ENCODE data around the gene TANGO6.
"Not testable (repeated sequence)": the region's sequence is repeated elsewhere in the genome, so short reads cannot be mapped to it uniquely, and the experiment has no call there.

TANGO6 gene

DNA sequence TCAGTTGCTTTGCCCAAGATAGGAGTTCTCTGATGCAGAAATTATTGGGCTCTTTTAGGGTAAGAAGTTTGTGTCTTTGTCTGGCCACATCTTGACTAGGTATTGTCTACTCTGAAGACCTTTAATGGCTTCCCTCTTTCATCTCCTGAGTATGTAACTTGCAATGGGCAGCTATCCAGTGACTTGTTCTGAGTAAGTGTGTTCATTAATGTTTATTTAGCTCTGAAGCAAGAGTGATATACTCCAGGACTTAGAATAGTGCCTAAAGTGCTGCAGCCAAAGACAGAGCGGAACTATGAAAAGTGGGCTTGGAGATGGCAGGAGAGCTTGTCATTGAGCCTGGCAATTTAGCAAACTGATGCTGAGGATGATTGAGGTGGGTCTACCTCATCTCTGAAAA is 8.8 kb upstream of the TANGO6 start:
- Histone ChIP-seq H3K9me3 (ENCODE audit: control insufficient read depth in 1 of 2, low read length in 2 of 2) (no peaks in the 10 kb centered on the region), H3K36me3 (ENCODE audit: control insufficient read depth in 1 of 2, insufficient read depth in 2 of 2, low read length in 2 of 2) (no peaks in the 10 kb centered on the region), H3K27me3 (ENCODE audit: low read depth, low read length) (no peaks in the 10 kb centered on the region), H3K4me1 (ENCODE audit: control insufficient read depth in 1 of 2, insufficient read depth in 2 of 2, low read length in 2 of 2) (peaks cover 0 to 3% of the 10 kb centered on the region in 2 donors), H3K27ac (ENCODE audit: low read length) (no peak overlapping the region), H3K4me3 (ENCODE audit: low read depth in 1 of 2, low read length in 2 of 2) (no peak overlapping the region)

DNA sequence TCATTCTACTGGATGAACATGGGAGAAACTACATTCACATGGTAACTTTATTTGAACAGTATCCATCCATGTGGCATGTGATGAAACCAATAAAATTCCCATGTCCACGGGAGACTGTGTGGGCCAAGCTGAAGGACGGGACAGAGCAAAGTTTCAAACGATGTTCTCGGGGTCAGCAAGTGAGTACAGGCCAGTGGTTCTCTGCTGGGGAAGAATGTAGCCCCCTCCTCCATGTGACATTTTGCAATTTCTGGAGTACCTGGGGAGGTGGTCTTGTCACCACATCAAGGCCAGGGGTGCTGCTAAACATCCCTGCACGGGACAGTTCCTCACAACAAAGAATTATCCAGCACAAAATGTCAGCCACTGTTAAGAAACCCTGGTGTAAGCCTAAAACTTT is 7.4 kb upstream of the TANGO6 start:
- peaks cover 0 to 3% of the 10 kb centered on the region in 2 donors for H3K4me1 ChIP-seq (ENCODE audit: control insufficient read depth in 1 of 2, insufficient read depth in 2 of 2, low read length in 2 of 2)
- H3K27me3 ChIP-seq (ENCODE audit: low read depth, low read length) = no peaks in the 10 kb centered on the region
- no peaks in the 10 kb centered on the region for H3K9me3 ChIP-seq (ENCODE audit: control insufficient read depth in 1 of 2, low read length in 2 of 2)
- H3K27ac ChIP-seq (ENCODE audit: low read length) = no peak overlapping the region
- H3K4me3 ChIP-seq (ENCODE audit: low read depth in 1 of 2, low read length in 2 of 2) = no peak overlapping the region
- H3K36me3 ChIP-seq (ENCODE audit: control insufficient read depth in 1 of 2, insufficient read depth in 2 of 2, low read length in 2 of 2) = no peaks in the 10 kb centered on the region

DNA sequence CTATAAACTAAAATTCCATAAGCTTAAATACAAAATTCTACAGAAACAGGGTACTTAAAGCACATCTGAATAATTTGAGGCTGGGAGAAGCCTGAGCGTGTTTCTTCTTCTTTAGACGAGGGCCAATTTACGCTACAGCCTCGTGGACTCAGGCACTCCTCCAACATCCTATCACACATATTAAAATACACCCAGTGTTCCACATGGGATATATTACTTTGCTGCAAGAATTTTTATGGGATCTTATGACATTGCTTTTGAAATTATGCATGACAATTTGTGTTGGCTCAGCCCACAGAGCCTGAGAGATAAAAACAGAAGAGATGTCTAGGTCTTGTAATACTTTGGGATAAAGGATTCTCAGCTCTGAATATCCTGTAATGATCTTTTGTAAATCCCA is 3.5 kb upstream of the TANGO6 start:
- H3K27me3 ChIP-seq (ENCODE audit: low read depth, low read length) = no peaks in the 10 kb centered on the region
- no peaks in the 10 kb centered on the region for H3K36me3 ChIP-seq (ENCODE audit: control insufficient read depth in 1 of 2, insufficient read depth in 2 of 2, low read length in 2 of 2)
- H3K27ac ChIP-seq (ENCODE audit: low read length) = no peak overlapping the region
- H3K4me1 ChIP-seq (ENCODE audit: control insufficient read depth in 1 of 2, insufficient read depth in 2 of 2, low read length in 2 of 2) = no peaks in the 10 kb centered on the region
- H3K4me3 ChIP-seq (ENCODE audit: low read depth in 1 of 2, low read length in 2 of 2) = no peak overlapping the region
- H3K9me3 ChIP-seq (ENCODE audit: control insufficient read depth in 1 of 2, low read length in 2 of 2) = no peaks in the 10 kb centered on the region

DNA sequence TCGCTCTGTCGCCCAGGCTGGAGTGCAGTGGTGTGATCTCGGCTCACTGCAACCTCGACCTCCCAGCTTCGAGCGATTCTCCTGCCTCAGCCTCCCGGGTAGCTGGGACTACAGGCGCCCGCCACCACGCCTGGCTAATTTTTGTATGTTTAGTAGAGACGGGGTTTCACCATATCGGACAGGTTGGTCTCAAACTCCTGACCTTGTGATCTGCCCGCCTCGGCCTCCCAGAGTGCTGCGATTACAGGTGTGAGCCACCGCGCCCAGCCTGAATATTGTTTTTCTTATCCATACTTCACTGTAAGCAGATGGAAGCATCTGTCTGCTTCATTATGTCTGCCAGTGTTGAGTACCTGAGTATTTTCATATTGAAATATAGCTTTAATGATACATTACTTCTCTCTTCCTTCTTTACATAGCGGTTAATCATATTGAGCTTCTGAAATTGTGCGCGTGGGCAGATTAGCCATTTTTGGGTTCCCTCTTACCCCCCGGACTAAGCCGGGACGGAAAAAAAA is 308 bp upstream of the TANGO6 start:
- Histone ChIP-seq H3K27ac (ENCODE audit: low read length) (peak overlapping the region; percentile 76), H3K4me3 (ENCODE audit: low read depth in 1 of 2, low read length in 2 of 2) (peak overlapping the region; percentile 80 to 87)
- H3K27me3 ChIP-seq (ENCODE audit: low read depth, low read length); H3K4me1 ChIP-seq (ENCODE audit: control insufficient read depth in 1 of 2, insufficient read depth in 2 of 2, low read length in 2 of 2); H3K36me3 ChIP-seq (ENCODE audit: control insufficient read depth in 1 of 2, insufficient read depth in 2 of 2, low read length in 2 of 2); H3K9me3 ChIP-seq (ENCODE audit: control insufficient read depth in 1 of 2, low read length in 2 of 2): not testable (repeated sequence)

DNA sequence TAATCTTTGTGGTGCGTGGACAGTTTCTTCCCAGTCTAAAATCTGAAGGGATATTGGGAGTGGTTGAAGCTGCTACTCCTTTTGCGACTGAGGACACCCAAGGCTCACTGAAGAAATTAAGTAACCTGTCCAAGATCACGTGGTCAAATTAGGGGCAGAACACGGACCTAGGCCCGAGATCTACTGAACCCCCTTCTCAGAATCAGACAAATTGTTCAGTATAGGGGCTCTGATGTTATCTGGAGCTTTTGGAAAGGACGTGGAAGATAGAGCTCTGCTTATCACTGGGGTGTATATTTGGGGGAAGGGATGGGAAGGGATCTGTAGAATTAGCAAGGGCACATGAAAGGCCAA is 857 bp downstream of the TANGO6 start:
- Histone ChIP-seq H3K4me3 (ENCODE audit: low read depth in 1 of 2, low read length in 2 of 2) (peak overlapping the region; percentile 80 to 87), H3K4me1 (ENCODE audit: control insufficient read depth in 1 of 2, insufficient read depth in 2 of 2, low read length in 2 of 2) (no peaks in the 10 kb centered on the region), H3K9me3 (ENCODE audit: control insufficient read depth in 1 of 2, low read length in 2 of 2) (no peaks in the 10 kb centered on the region), H3K27ac (ENCODE audit: low read length) (peak overlapping the region; percentile 76), H3K27me3 (ENCODE audit: low read depth, low read length) (no peaks in the 10 kb centered on the region), H3K36me3 (ENCODE audit: control insufficient read depth in 1 of 2, insufficient read depth in 2 of 2, low read length in 2 of 2) (no peaks in the 10 kb centered on the region)

DNA sequence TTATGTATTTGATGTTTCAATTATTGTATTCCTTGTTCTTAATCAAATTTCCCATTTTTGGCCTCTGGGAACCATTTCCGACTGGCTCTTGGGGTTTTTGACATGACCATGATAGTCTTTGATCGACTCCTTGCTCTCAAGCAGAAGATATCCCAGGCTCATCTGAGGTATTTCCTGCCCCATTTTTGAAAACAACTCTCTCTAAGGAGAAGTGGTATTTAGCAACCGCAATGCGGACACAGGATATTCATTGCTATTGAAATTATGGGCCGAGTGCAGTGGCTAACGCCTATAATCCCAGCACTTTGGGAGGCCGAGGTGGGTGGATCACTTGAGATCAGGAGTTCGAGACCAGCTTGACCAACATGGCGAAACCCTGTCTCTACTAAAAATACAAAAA is 5.5 kb downstream of the TANGO6 start:
- Histone ChIP-seq H3K27me3 (ENCODE audit: low read depth, low read length) (no peaks in the 10 kb centered on the region), H3K4me1 (ENCODE audit: control insufficient read depth in 1 of 2, insufficient read depth in 2 of 2, low read length in 2 of 2) (no peaks in the 10 kb centered on the region)

DNA sequence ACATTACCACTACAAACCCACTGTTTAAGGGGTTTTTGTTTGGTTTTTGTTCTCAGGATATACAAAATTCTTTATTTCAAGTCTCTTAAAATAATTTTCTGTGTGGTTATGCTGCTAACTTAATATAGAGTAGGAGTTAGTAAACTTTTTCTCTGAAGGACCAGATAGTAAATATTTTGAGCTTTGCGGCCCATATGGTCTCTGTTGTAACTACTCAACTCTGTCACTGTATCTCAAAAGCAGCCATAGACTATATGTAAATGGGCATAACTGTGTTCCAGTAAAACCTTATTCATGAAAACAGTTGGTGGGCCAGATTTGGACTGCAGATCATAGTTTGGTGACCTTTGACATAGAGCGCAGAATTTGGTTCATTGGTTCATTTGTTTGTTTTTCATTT is 7.2 kb downstream of the TANGO6 start:
- H3K36me3 ChIP-seq (ENCODE audit: control insufficient read depth in 1 of 2, insufficient read depth in 2 of 2, low read length in 2 of 2) = no peaks in the 10 kb centered on the region
- no peaks in the 10 kb centered on the region for H3K9me3 ChIP-seq (ENCODE audit: control insufficient read depth in 1 of 2, low read length in 2 of 2)
- H3K27me3 ChIP-seq (ENCODE audit: low read depth, low read length) = no peaks in the 10 kb centered on the region
- H3K4me1 ChIP-seq (ENCODE audit: control insufficient read depth in 1 of 2, insufficient read depth in 2 of 2, low read length in 2 of 2) = no peaks in the 10 kb centered on the region
- H3K27ac ChIP-seq (ENCODE audit: low read length) = no peak overlapping the region
- H3K4me3 ChIP-seq (ENCODE audit: low read depth in 1 of 2, low read length in 2 of 2) = no peak overlapping the region

More for the DNA sequence above, 5.5 kb downstream of the TANGO6 start:
- Histone ChIP-seq H3K9me3 (ENCODE audit: control insufficient read depth in 1 of 2, low read length in 2 of 2) (no peaks in the 10 kb centered on the region), H3K36me3 (ENCODE audit: control insufficient read depth in 1 of 2, insufficient read depth in 2 of 2, low read length in 2 of 2) (no peaks in the 10 kb centered on the region), H3K27ac (ENCODE audit: low read length) (no peak overlapping the region), H3K4me3 (ENCODE audit: low read depth in 1 of 2, low read length in 2 of 2) (no peak overlapping the region)

DNA sequence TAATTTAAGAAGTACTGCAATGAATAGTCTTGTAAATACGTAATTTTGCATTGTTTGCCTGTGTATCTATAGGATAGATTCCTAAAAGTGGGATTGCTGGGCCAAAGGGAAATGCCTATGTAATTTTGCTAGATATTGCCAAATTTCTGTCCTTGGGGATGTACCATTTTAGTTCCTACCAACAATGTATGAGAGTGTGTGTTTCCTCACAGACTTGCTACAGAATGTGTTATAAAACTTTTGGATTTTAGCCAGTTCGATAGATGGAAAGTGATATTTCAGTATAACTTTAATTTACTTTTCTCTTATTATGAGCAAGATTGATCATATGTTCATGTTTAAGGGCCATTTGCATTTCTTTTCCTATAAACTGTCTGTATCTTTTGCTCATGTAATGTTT is 8.3 kb downstream of the TANGO6 start:
- no peak overlapping the region for H3K27ac ChIP-seq (ENCODE audit: low read length)
- no peaks in the 10 kb centered on the region for H3K9me3 ChIP-seq (ENCODE audit: control insufficient read depth in 1 of 2, low read length in 2 of 2)
- H3K36me3 ChIP-seq (ENCODE audit: control insufficient read depth in 1 of 2, insufficient read depth in 2 of 2, low read length in 2 of 2) = no peaks in the 10 kb centered on the region
- H3K4me3 ChIP-seq (ENCODE audit: low read depth in 1 of 2, low read length in 2 of 2) = no peak overlapping the region
- H3K27me3 ChIP-seq (ENCODE audit: low read depth, low read length) = no peaks in the 10 kb centered on the region
- no peaks in the 10 kb centered on the region for H3K4me1 ChIP-seq (ENCODE audit: control insufficient read depth in 1 of 2, insufficient read depth in 2 of 2, low read length in 2 of 2)

DNA sequence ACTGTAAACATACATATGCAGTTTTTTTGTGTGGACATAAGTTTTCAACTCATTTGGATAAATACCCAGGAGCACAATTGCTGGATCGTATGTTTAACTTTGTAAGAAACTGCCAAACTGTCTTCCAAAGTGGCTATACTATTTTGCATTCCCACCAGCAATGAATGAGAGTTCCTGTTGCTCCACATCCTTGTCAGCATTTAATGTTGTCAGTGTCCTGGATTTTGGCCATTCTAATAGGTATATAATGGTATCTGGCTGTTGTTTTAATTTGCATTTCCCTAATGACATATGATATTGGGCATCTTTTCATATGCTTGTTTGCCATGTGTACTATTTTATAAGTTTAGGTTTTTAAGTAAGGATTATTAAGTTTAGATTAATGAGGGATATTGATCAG is 14.1 kb downstream of the TANGO6 start:
- peaks cover 0 to 2% of the 10 kb centered on the region in 2 donors for H3K9me3 ChIP-seq (ENCODE audit: control insufficient read depth in 1 of 2, low read length in 2 of 2)
- H3K4me1 ChIP-seq (ENCODE audit: control insufficient read depth in 1 of 2, insufficient read depth in 2 of 2, low read length in 2 of 2) = no peaks in the 10 kb centered on the region
- H3K4me3 ChIP-seq (ENCODE audit: low read depth in 1 of 2, low read length in 2 of 2) = no peak overlapping the region
- no peak overlapping the region for H3K27ac ChIP-seq (ENCODE audit: low read length)
- no peaks in the 10 kb centered on the region for H3K27me3 ChIP-seq (ENCODE audit: low read depth, low read length)
- peaks cover 7 to 17% of the 10 kb centered on the region in 2 donors for H3K36me3 ChIP-seq (ENCODE audit: control insufficient read depth in 1 of 2, insufficient read depth in 2 of 2, low read length in 2 of 2)

DNA sequence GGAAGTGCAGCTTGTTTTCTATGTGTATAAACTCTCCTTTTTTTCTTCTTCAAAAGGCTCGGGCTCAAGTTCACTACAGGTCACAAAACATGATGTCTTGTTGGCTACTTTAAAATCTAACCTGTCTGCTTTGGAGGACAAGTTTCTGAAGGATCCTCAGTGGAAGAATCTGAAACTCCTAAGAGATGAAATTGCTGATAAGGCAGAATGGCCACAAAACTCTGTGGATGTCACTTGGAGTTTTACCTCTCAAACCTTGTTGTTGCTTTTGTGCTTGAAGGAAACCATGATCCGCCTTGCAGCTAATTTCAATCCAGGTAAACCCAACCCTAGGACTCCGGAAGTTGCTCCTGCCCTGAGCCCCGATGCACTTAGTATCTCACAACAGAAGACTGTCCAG is 16.5 kb downstream of the TANGO6 start:
- no peaks in the 10 kb centered on the region for H3K4me1 ChIP-seq (ENCODE audit: control insufficient read depth in 1 of 2, insufficient read depth in 2 of 2, low read length in 2 of 2)
- peaks cover 0 to 2% of the 10 kb centered on the region in 2 donors for H3K9me3 ChIP-seq (ENCODE audit: control insufficient read depth in 1 of 2, low read length in 2 of 2)
- peaks cover 16 to 21% of the 10 kb centered on the region in 2 donors for H3K36me3 ChIP-seq (ENCODE audit: control insufficient read depth in 1 of 2, insufficient read depth in 2 of 2, low read length in 2 of 2)
- no peaks in the 10 kb centered on the region for H3K27me3 ChIP-seq (ENCODE audit: low read depth, low read length)
- H3K27ac ChIP-seq (ENCODE audit: low read length) = no peak overlapping the region
- H3K4me3 ChIP-seq (ENCODE audit: low read depth in 1 of 2, low read length in 2 of 2) = no peak overlapping the region

DNA sequence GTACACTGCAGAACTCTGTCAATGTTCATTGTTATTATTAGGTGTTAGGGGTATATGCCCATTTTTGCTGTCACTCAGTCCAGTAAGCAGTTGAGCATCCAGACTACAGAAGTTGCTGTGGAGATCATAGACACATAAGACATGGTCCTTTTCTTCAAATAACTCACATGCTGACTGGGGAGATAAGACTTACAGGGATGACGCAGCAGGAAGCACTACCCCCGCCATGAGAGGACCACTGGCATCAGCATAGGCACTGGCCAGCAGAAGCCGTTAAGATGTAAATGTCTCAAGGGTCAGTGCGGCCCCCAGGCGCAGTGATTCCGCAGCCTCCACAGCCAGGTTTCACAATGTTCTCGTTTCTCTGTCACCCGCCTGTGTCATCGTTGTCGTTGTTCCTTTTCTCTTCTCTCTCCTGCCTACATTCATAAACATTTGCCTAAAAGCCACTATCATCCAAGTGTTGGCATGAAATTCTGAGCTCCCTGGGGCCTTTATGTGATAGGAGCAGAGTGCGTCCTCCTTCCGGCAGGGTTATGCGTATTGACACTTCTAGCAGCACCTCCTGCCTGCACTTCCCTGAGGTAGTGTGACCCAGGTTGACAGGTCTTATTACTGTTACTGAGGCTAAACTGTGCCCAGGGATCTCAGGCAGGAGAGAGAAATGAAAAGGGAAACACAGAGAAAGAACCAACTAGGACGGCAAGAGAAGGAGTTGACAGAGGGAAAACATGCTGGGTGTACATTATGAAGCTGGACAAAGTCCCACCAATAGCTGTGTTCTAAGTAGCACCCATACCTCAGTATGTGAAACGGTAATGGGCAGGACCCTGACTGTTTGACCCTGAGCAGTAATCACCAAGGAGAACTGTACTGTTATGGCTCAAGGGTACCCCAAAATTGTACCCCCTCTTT is 17.9 kb downstream of the TANGO6 start:
- no peak overlapping the region for H3K4me3 ChIP-seq (ENCODE audit: low read depth in 1 of 2, low read length in 2 of 2)
- no peaks in the 10 kb centered on the region for H3K27me3 ChIP-seq (ENCODE audit: low read depth, low read length)
- H3K9me3 ChIP-seq (ENCODE audit: control insufficient read depth in 1 of 2, low read length in 2 of 2) = peaks cover 0 to 2% of the 10 kb centered on the region in 2 donors
- H3K27ac ChIP-seq (ENCODE audit: low read length) = no peak overlapping the region
- no peaks in the 10 kb centered on the region for H3K4me1 ChIP-seq (ENCODE audit: control insufficient read depth in 1 of 2, insufficient read depth in 2 of 2, low read length in 2 of 2)
- peaks cover 16 to 21% of the 10 kb centered on the region in 2 donors for H3K36me3 ChIP-seq (ENCODE audit: control insufficient read depth in 1 of 2, insufficient read depth in 2 of 2, low read length in 2 of 2)

DNA sequence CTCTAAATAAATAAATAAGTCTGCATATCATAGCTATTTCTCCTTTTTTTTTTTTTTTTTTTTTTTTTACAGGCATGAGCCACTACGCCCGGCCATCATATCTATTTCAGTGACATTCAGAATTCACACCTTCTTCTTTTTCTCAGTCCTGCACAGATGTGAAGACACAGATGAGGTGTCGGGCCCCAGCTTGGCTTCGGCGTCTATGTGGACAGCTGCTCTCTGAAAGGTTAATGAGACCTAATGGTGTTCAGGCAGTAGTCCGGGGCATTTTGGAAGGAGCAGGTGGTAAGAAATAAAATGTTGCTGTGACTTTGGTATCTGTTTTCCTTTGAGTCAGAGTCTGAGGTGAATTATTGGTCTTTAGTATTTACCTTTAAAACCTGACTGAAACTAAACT is 23.6 kb downstream of the TANGO6 start:
- Histone ChIP-seq H3K9me3 (ENCODE audit: control insufficient read depth in 1 of 2, low read length in 2 of 2) (no peaks in the 10 kb centered on the region), H3K27ac (ENCODE audit: low read length) (no peak overlapping the region), H3K36me3 (ENCODE audit: control insufficient read depth in 1 of 2, insufficient read depth in 2 of 2, low read length in 2 of 2) (peaks cover 5 to 31% of the 10 kb centered on the region in 2 donors), H3K4me3 (ENCODE audit: low read depth in 1 of 2, low read length in 2 of 2) (no peak overlapping the region), H3K27me3 (ENCODE audit: low read depth, low read length) (no peaks in the 10 kb centered on the region), H3K4me1 (ENCODE audit: control insufficient read depth in 1 of 2, insufficient read depth in 2 of 2, low read length in 2 of 2) (no peaks in the 10 kb centered on the region)

Data from muscle layer of duodenum (tissue), 2 donors.